Measurements from ENCODE around the gene EPB41L3. TPM values are rescaled to one million over a fixed set of nuclear protein-coding genes. Genes with fewer than 3 reads are reported as not detected.

The EPB41L3 gene
- total and polyA plus RNA-seq, 3 donors from 2014 or later = 152 to 403 (median 274) TPM

DNA sequence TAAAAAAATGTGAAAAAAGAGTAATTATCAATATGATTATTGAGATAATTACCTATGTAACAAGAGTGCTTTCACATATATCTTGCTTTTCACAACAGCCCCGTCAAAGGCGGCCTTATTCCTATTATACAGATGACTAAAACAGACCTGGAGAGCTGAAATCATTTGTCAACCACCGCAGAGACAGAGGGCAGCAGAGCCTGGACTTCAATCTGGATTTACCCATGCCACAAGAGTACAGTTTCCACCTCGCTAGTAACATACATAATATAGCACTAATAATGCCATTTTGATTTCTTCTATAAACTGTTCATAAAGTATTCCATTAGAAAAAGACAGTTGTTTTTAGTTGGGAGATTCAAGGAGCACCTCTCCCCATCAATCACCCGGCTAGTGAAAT is 121.8 kb downstream of the EPB41L3 start:
- 88 to 92% methylated on average over 5 of the region's 5 CpGs for WGBS, 2 donors
- H3K27ac ChIP-seq = no peak overlapping the region
- H3K9me3 ChIP-seq = no peaks in the 10 kb centered on the region
- no peaks in the 10 kb centered on the region for H3K36me3 ChIP-seq (ENCODE audit: low read depth, missing control alignments)
- no peaks in the 10 kb centered on the region for H3K4me1 ChIP-seq
- no peaks in the 10 kb centered on the region for H3K27me3 ChIP-seq
- intact Hi-C loops (cut with DNase I; ENCODE audit: low total_unique reads) = no loop called here
- no peak for DNase-seq
- H3K4me3 ChIP-seq = no peak overlapping the region
- TF ChIP-seq, protein P1, sequence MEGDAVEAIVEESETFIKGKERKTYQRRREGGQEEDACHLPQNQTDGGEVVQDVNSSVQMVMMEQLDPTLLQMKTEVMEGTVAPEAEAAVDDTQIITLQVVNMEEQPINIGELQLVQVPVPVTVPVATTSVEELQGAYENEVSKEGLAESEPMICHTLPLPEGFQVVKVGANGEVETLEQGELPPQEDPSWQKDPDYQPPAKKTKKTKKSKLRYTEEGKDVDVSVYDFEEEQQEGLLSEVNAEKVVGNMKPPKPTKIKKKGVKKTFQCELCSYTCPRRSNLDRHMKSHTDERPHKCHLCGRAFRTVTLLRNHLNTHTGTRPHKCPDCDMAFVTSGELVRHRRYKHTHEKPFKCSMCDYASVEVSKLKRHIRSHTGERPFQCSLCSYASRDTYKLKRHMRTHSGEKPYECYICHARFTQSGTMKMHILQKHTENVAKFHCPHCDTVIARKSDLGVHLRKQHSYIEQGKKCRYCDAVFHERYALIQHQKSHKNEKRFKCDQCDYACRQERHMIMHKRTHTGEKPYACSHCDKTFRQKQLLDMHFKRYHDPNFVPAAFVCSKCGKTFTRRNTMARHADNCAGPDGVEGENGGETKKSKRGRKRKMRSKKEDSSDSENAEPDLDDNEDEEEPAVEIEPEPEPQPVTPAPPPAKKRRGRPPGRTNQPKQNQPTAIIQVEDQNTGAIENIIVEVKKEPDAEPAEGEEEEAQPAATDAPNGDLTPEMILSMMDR (IDR thresholded peaks at IDR 0.05) = no peak
- no peak for TF ChIP-seq POLR2A (IDR thresholded peaks at IDR 0.05)

DNA sequence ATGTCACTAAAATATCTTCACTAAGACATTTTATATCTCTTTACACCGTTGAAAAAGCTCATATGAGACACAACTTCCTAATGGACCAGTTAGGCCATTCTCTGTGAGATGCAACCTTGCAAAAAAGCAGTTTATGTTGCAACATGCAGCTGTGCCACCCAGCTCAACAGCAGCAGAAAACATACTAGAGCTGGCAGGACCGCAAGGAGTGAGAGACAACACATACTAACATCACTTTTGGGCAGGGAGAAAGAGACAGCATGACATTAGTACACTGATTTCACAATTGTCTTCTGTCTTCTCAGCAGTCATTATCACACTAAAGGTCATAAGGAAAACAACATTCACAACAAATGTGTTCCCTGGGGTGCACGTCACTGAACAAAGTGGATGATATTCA is 122.9 kb downstream of the EPB41L3 start:
- WGBS, 2 donors = 73 to 83% methylated on average over 3 of the region's 3 CpGs
- no peaks in the 10 kb centered on the region for H3K4me1 ChIP-seq
- DNase-seq = no peak
- H3K27me3 ChIP-seq = no peaks in the 10 kb centered on the region
- H3K36me3 ChIP-seq (ENCODE audit: low read depth, missing control alignments) = no peaks in the 10 kb centered on the region
- TF ChIP-seq POLR2A (IDR thresholded peaks at IDR 0.05) = no peak
- TF ChIP-seq, protein P1 (IDR thresholded peaks at IDR 0.05) = no peak
- H3K9me3 ChIP-seq = no peaks in the 10 kb centered on the region
- H3K4me3 ChIP-seq = no peak overlapping the region
- no peak overlapping the region for H3K27ac ChIP-seq
- intact Hi-C loops (cut with DNase I; ENCODE audit: low total_unique reads) = no loop called here

DNA sequence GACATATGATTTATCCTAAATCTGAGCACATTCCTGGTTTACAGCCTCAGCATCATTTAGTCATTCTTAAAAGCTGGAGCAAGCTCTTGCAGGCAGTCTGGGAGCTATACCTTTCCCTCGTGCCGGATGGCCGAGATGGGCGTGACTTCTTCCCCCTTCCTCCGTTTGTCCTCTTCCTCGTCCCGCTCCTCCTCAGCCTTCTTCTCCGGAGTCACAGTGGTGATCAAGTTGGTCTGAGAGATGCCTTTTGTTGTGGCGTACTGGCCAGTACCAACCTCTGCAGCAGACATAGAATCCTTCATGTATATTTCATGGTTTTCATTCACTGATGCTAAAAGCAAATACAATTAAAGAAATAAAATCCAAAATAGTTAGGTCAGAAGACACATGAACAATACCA is 124.2 kb downstream of the EPB41L3 start:
- no peak overlapping the region for H3K27ac ChIP-seq
- 69 to 78% methylated on average over 9 of the region's 9 CpGs for WGBS, 2 donors
- no peaks in the 10 kb centered on the region for H3K36me3 ChIP-seq (ENCODE audit: low read depth, missing control alignments)
- H3K9me3 ChIP-seq = no peaks in the 10 kb centered on the region
- no peak for TF ChIP-seq POLR2A (IDR thresholded peaks at IDR 0.05)
- TF ChIP-seq, protein P1 (IDR thresholded peaks at IDR 0.05) = no peak
- H3K4me1 ChIP-seq = no peaks in the 10 kb centered on the region
- no peak for DNase-seq
- intact Hi-C loops (cut with DNase I; ENCODE audit: low total_unique reads) = no loop called here
- no peak overlapping the region for H3K4me3 ChIP-seq
- no peaks in the 10 kb centered on the region for H3K27me3 ChIP-seq

DNA sequence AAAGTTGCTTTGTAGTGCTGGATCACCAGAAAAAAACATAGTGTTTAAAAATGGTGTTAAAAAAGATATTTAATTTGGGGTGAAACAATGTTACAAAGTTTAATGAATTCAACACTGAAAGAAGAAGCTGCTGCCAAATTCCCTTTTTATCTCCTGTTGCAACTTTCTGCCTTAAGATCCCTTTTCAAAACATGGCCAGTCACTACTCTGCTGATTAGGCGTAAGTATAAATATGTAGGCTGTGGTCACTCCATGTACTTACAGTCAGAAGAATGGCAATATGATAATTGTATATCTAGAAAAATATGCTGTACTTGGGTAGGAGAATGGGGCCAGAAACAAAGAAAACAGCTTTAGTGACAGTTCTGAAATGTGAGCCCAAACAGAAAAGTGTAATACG is 124.8 kb downstream of the EPB41L3 start:
- no peak for TF ChIP-seq POLR2A (IDR thresholded peaks at IDR 0.05)
- TF ChIP-seq, protein P1 (IDR thresholded peaks at IDR 0.05) = no peak
- no peaks in the 10 kb centered on the region for H3K36me3 ChIP-seq (ENCODE audit: low read depth, missing control alignments)
- no peaks in the 10 kb centered on the region for H3K9me3 ChIP-seq
- no peak overlapping the region for H3K4me3 ChIP-seq
- no peak overlapping the region for H3K27ac ChIP-seq
- no peaks in the 10 kb centered on the region for H3K4me1 ChIP-seq
- no peaks in the 10 kb centered on the region for H3K27me3 ChIP-seq
- intact Hi-C loops (cut with DNase I; ENCODE audit: low total_unique reads) = no loop called here
- 65 to 70% methylated on average over 2 of the region's 2 CpGs for WGBS, 2 donors
- no peak for DNase-seq

DNA sequence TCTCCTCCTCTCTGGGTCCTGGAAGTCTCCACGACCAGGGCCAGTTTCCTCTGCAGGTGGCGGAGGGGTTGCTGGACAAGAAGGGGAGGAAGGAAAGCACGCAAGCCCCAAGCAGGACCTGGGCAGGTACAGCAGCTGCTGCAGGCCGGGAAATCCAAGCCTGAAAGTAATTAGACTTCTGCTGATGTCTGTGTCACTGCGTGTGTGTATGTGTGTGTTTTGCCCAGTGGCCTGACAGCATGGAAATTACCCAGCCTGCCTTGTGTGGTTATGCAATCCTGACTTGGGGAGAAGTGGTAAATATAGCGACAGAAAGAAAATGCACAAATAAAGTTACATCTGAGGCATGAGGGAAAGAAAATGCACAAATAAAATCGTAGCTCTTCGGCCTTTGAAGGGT is 126.5 kb downstream of the EPB41L3 start:
- Histone ChIP-seq H3K4me3 (no peak overlapping the region), H3K9me3 (no peaks in the 10 kb centered on the region), H3K27me3 (no peaks in the 10 kb centered on the region), H3K27ac (no peak overlapping the region), H3K36me3 (ENCODE audit: low read depth, missing control alignments) (no peaks in the 10 kb centered on the region), H3K4me1 (no peaks in the 10 kb centered on the region)
- WGBS, 2 donors = 81 to 82% methylated on average over 8 of the region's 8 CpGs
- intact Hi-C loops (cut with DNase I; ENCODE audit: low total_unique reads) = no loop called here
- TF ChIP-seq, protein P1 (IDR thresholded peaks at IDR 0.05) = no peak
- TF ChIP-seq POLR2A (IDR thresholded peaks at IDR 0.05) = no peak
- DNase-seq = no peak
